Activated naive CD4-positive, alpha-beta T cell treated with anti-CD3 and anti-CD28 coated beads for 36 hours (primary cell): ENCODE results near the gene RLF. TPM values are rescaled to one million over a fixed set of nuclear protein-coding genes. Genes with fewer than 3 reads are reported as not detected.
"Not testable (repeated sequence)": the region's sequence is repeated elsewhere in the genome, so short reads cannot be mapped to it uniquely, and the experiment has no call there.

ENCODE experiments used
- CTCF ChIA-PET: fragments of 350-600 bp; sonication (Branson Sonifier 250); formaldehyde crosslinking; loops from one replicate; lab custom pipeline; 2021; ENCODE audit warnings: antibody characterized with exemption; lab: Charles Lee
- DNase-seq: peaks from one replicate; pipeline ENCODE4 v3.0.0-alpha.2; 2020
- H3K27ac Mint-ChIP-seq: one replicate; pipeline ENCODE4 v1.8.0; 2021; ENCODE audit warnings: mild to moderate bottlenecking, mixed read lengths
- H3K27me3 Mint-ChIP-seq: one replicate; pipeline ENCODE4 v1.8.0; 2021; ENCODE audit warnings: low read depth, mixed read lengths
- H3K36me3 Mint-ChIP-seq: one replicate; pipeline ENCODE4 v1.8.0; 2021; ENCODE audit warnings: low read depth, mixed read lengths
- H3K4me1 Mint-ChIP-seq: one replicate; pipeline ENCODE4 v1.8.0; 2021; ENCODE audit warnings: low read depth, mixed read lengths
- H3K4me3 Mint-ChIP-seq: one replicate; pipeline ENCODE4 v1.8.0; 2021; ENCODE audit warnings: mild to moderate bottlenecking, moderate library complexity, mixed read lengths
- H3K9me3 Mint-ChIP-seq: one replicate; pipeline ENCODE4 v1.8.0; 2021; ENCODE audit warnings: mixed read lengths
- intact Hi-C: fragments of 100-400 bp; cut with micrococcal nuclease; formaldehyde crosslinking; loops from one replicate; pipeline ENCODE4 v1.15.1; 2023
- total RNA-seq, 2 experiments: library from RNA; stranded (reverse); gene quantifications; one replicate each; pipeline ENCODE4 v1.2.3, GENCODE V29; 2021

The RLF gene
- total RNA-seq, 2 experiments from 2014 or later: 12.5 to 12.9 TPM

DNA sequence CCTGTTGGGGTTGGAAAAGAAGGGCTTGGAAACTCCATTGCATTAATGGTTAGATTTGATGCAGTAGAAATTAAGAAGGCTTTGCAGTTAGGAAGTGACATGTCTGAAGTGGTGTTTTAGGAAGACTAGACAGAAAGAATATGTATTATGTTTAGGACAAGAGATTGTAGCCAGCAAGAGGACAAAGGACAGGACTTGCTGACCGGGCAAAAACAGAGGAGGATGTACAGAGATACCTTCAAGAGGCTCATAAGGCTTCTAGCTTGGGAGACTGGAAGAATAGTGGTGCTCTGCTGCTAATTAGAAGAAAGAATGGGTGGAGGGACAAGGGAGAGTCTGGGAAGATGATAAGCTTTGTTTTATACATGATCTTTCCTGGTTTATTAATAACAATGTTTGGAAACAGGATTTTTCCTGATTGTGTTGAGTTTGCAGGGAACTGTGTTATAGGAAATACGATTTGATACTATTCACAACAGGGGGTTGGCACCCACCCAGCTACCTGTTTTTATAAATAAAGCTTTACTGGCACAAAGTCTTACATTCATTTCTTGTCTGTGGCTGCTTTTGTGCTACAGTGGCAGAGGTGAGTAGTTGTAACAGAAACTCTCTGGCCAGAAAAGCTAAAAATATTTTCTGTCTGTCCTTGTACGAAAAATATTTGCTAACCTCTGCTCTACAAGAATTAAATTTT is 49.5 kb downstream of the RLF start:
- Mint-ChIP-seq H3K36me3 (peaks cover 15% of the 10 kb centered on the region), H3K9me3 (no peaks in the 10 kb centered on the region), H3K4me3 (no peak overlapping the region), H3K27ac (no peak overlapping the region), H3K4me1 (peaks cover 5% of the 10 kb centered on the region), H3K27me3 (no peaks in the 10 kb centered on the region)
- CTCF ChIA-PET: interaction anchor here (0.7 to 1.3 kb wide), 3 partner anchors 47 to 67 kb away, joined by 3 read pairs; partner anchors contain the start of gene ZMPSTE24
- intact Hi-C loops: no loop called here
- DNase-seq: no peak

DNA sequence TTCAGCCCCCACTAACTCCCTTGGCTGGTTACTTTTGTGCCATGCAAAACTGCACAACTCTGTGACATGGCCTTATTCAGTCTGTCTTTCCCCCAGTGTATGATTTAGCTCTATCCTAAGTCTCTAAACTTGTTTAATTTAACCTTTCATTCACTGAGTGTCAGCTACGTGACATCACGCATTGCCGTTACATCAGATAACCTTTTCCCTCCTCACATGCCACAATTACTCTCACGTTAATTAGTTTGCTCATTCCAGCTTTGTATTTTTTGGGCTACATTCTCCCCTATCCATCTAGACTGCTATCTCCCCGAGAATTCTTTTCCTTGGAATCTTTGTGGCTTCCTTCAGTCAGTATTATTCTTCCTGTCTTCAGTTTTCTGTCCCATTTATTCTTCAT is 57.1 kb downstream of the RLF start:
- Mint-ChIP-seq H3K27me3 (no peaks in the 10 kb centered on the region), H3K27ac (no peak overlapping the region), H3K9me3 (no peaks in the 10 kb centered on the region), H3K4me1 (peaks cover 23% of the 10 kb centered on the region), H3K36me3 (peaks cover 7% of the 10 kb centered on the region), H3K4me3 (no peak overlapping the region)
- DNase-seq: no peak
- intact Hi-C loops: no loop called here
- CTCF ChIA-PET: interaction anchor here (1.0 kb wide), 1 partner anchor 17 kb away, joined by 3 read pairs; no protein-coding TSS in a partner anchor

- H3K27me3 Mint-ChIP-seq, H3K4me3 Mint-ChIP-seq, intact Hi-C loops, H3K27ac Mint-ChIP-seq, DNase-seq, H3K9me3 Mint-ChIP-seq, CTCF ChIA-PET: not testable (repeated sequence)
- Mint-ChIP-seq H3K36me3 (peaks cover 17% of the 10 kb centered on the region), H3K4me1 (peaks cover 20% of the 10 kb centered on the region)
These were observed 60.3 kb downstream of the RLF start for GRCh38 chr1:40221471-40221905.

GRCh38 chr1:40221977-40222772 is 61.0 kb downstream of the RLF start:
- Mint-ChIP-seq H3K36me3 (peaks cover 14% of the 10 kb centered on the region), H3K9me3 (no peaks in the 10 kb centered on the region), H3K4me3 (no peak overlapping the region), H3K27me3 (no peaks in the 10 kb centered on the region), H3K4me1 (peaks cover 19% of the 10 kb centered on the region), H3K27ac (no peak overlapping the region)
- intact Hi-C loops: loop anchor here (2.0 kb wide), 1 partner anchor 59 kb away; no protein-coding TSS in a partner anchor
- no peak for DNase-seq
- CTCF ChIA-PET: interaction anchor here (0.7 kb wide), 1 partner anchor 37 kb away, joined by 3 read pairs; no protein-coding TSS in a partner anchor

DNA sequence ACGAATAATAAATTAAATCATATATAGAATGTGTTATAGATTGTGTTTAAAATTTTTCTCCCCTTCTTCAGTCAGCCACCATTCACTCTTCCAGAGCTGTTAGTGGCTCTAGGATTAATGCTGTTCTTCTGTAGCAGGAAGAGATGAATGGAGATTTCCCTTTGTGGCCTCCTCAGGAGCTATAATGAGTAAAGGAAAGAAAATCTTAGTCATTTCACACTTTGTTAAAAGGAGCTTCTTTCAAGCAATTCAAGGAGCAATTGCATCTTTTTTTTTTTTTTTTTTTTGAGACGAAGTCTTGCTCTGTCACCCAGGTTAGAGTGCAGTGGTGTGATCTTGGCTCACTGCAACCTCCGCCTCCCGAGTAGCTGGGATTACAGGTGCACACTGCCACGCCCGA is 62.9 kb downstream of the RLF start:
- intact Hi-C loops: loop anchor here (1.0 kb wide), 3 partner anchors 8 to 40 kb away; no protein-coding TSS in a partner anchor
- Mint-ChIP-seq H3K4me1 (peaks cover 15% of the 10 kb centered on the region), H3K36me3 (peaks cover 16% of the 10 kb centered on the region), H3K27me3 (no peaks in the 10 kb centered on the region), H3K27ac (no peak overlapping the region), H3K9me3 (no peaks in the 10 kb centered on the region), H3K4me3 (no peak overlapping the region)
- DNase-seq: peak; percentile 42
- CTCF ChIA-PET: interaction anchor here (0.6 to 1.5 kb wide), 6 partner anchors 18 to 128 kb away, joined by 3 to 5 read pairs (median 3); no protein-coding TSS in a partner anchor

GRCh38 chr1:40226192-40226591 is 65.0 kb downstream of the RLF start:
- no peaks in the 10 kb centered on the region for H3K27me3 Mint-ChIP-seq
- no peak for DNase-seq
- no peak overlapping the region for H3K27ac Mint-ChIP-seq
- CTCF ChIA-PET: no interaction called here
- H3K4me1 Mint-ChIP-seq: peaks cover 18% of the 10 kb centered on the region
- H3K4me3 Mint-ChIP-seq: no peak overlapping the region
- peaks cover 24% of the 10 kb centered on the region for H3K36me3 Mint-ChIP-seq
- intact Hi-C loops: no loop called here
- no peaks in the 10 kb centered on the region for H3K9me3 Mint-ChIP-seq

- CTCF ChIA-PET: interaction anchor here (1.2 kb wide), 1 partner anchor 9 kb away, joined by 6 read pairs; no protein-coding TSS in a partner anchor
- peak; percentile 81 for DNase-seq
- Mint-ChIP-seq H3K27me3 (no peaks in the 10 kb centered on the region), H3K4me3 (no peak overlapping the region), H3K4me1 (peaks cover 28% of the 10 kb centered on the region), H3K36me3 (peaks cover 59% of the 10 kb centered on the region), H3K9me3 (peaks cover 2% of the 10 kb centered on the region), H3K27ac (no peak overlapping the region)
- intact Hi-C loops: no loop called here
These were observed 71.3 kb downstream of the RLF start for GRCh38 chr1:40232444-40232843.

GRCh38 chr1:40239626-40240025 is 78.4 kb downstream of the RLF start:
- CTCF ChIA-PET: interaction anchor here (0.9 to 2.1 kb wide), 3 partner anchors 78 to 154 kb away, joined by 3 to 7 read pairs (median 3); no protein-coding TSS in a partner anchor
- H3K36me3 Mint-ChIP-seq: peaks cover 47% of the 10 kb centered on the region
- H3K9me3 Mint-ChIP-seq: peaks cover 13% of the 10 kb centered on the region
- intact Hi-C loops: loop anchor here (5.0 kb wide), 1 partner anchor 192 kb away; no protein-coding TSS in a partner anchor
- peaks cover 44% of the 10 kb centered on the region for H3K4me1 Mint-ChIP-seq
- DNase-seq: no peak
- H3K27me3 Mint-ChIP-seq: no peaks in the 10 kb centered on the region
- no peak overlapping the region for H3K27ac Mint-ChIP-seq
- no peak overlapping the region for H3K4me3 Mint-ChIP-seq

GRCh38 chr1:40240390-40240789 is 79.2 kb downstream of the RLF start:
- CTCF ChIA-PET: interaction anchor here (0.9 to 2.1 kb wide), 6 partner anchors 57 to 209 kb away, joined by 3 to 7 read pairs (median 3); no protein-coding TSS in a partner anchor
- DNase-seq: no peak
- H3K9me3 Mint-ChIP-seq: peaks cover 13% of the 10 kb centered on the region

GRCh38 chr1:40241362-40241761 is 80.2 kb downstream of the RLF start:
- Mint-ChIP-seq H3K4me3 (peak overlapping the region; percentile 20), H3K4me1 (peaks cover 51% of the 10 kb centered on the region), H3K36me3 (peaks cover 34% of the 10 kb centered on the region), H3K27ac (peak overlapping the region; percentile 89), H3K9me3 (peaks cover 13% of the 10 kb centered on the region), H3K27me3 (no peaks in the 10 kb centered on the region)
- CTCF ChIA-PET: interaction anchor here (0.7 to 2.1 kb wide), 8 partner anchors 9 to 210 kb away, joined by 3 to 7 read pairs (median 4); no protein-coding TSS in a partner anchor
- DNase-seq: no peak
- intact Hi-C loops: loop anchor here (1.0 to 5.0 kb wide), 7 partner anchors 17 to 210 kb away; partner anchors contain the start of gene ZMPSTE24

More at GRCh38 chr1:40240390-40240789, 79.2 kb downstream of the RLF start:
- H3K4me1 Mint-ChIP-seq: peaks cover 51% of the 10 kb centered on the region
- H3K36me3 Mint-ChIP-seq: peaks cover 43% of the 10 kb centered on the region
- H3K4me3 Mint-ChIP-seq: no peak overlapping the region
- intact Hi-C loops: loop anchor here (5.0 kb wide), 1 partner anchor 193 kb away; no protein-coding TSS in a partner anchor
- no peak overlapping the region for H3K27ac Mint-ChIP-seq
- no peaks in the 10 kb centered on the region for H3K27me3 Mint-ChIP-seq

DNA sequence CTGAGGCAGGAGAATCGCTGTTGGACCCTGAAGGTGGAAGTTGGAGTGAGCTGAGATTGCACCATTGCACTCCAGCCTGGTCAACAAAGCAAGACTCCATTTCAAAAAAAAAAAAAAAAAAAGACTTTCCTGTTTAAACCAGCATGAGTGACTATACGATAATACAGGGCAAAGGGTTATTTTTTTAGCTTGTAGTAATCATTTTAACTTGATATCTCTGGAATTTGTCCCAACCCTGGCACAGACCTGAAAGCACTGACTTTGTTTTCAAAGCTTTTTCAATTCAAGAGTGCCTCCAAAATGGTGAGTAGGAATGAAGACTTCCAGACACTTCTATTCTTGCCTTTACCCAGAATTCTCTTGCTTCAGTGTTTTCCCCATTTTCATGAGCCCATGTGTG is 82.2 kb downstream of the RLF start:
- Mint-ChIP-seq H3K4me1 (peaks cover 39% of the 10 kb centered on the region), H3K4me3 (no peak overlapping the region), H3K9me3 (peaks cover 8% of the 10 kb centered on the region), H3K27me3 (no peaks in the 10 kb centered on the region), H3K36me3 (peaks cover 15% of the 10 kb centered on the region), H3K27ac (no peak overlapping the region)
- no peak for DNase-seq
- intact Hi-C loops: loop anchor here (5.0 kb wide), 1 partner anchor 196 kb away; no protein-coding TSS in a partner anchor
- CTCF ChIA-PET: interaction anchor here (0.6 to 1.0 kb wide), 5 partner anchors 19 to 441 kb away, joined by 3 read pairs; no protein-coding TSS in a partner anchor
